Activated CD8-positive, alpha-beta memory T cell treated with anti-CD3 and anti-CD28 coated beads, Interleukin-2, amount 50 U/mL, for 1 hour (primary cell): ENCODE measurements around the gene GSTM2.
A peak's percentile ranks its signal among the peaks of the same experiment; 100 is the strongest.

Experiments used
- DNase-seq: peaks from one replicate; pipeline ENCODE4 v3.0.0-alpha.2; 2020; ENCODE audit errors: extremely low read depth

The GSTM2 gene

DNA sequence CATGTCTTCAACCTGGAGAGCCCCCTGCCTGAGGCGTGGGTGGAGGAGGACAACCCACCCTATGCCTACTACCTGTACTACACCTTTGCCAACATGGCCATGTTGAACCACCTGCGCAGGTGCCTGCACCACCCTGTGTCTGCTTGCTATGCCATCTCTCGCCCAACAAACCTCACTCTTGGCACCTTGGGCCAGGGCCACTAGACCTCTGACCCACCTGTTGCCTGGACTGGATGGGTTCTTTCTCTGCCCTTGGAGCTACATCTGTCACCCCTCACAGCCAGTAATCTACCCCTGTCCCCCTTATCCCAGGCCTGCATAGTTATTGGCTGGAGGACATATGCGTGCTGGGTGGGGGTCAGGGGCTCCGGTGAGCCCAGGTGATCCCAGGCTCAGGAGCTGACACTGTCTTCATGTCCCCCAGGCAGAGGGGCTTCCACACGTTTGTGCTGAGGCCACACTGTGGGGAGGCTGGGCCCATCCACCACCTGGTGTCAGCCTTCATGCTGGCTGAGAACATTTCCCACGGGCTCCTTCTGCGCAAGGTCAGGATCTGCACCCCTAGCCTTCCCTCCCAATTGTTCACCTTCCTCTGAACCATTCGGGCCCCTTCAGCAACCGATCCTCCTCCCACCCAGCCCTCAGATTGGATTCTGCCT lies 38.4 kb upstream of the GSTM2 start:
- no peak for DNase-seq

DNA sequence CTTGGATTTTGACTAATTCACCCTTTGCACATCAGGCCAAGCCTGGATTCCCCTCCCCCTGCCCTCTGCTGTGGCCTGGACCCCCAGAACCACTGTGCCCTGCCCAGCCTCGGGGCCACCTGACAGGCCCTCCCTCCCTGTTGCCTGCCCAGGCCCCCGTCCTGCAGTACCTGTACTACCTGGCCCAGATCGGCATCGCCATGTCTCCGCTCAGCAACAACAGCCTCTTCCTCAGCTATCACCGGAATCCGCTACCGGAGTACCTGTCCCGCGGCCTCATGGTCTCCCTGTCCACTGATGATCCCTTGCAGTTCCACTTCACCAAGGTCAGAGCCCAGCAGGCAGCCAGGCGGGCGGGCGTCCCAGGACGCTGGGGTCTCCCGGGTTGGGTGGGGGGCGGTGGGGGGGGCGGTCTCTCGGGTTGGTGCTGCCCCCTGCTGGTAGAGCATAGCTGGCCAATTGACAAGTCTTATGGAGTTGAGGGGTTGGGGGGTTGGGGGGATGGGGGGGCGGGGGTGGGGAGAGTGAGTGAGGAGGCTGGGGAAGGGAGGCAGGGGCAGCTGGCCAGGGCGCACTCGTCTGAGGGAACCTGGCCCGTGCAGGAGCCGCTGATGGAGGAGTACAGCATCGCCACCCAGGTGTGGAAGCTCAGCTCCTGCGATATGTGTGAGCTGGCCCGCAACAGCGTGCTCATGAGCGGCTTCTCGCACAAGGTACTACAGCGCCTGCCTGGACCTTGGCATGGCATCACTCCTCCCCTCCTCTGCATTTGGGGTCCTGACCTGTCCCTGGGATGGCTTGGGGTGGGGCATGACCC lies 37.6 kb upstream of the GSTM2 start:
- no peak for DNase-seq

DNA sequence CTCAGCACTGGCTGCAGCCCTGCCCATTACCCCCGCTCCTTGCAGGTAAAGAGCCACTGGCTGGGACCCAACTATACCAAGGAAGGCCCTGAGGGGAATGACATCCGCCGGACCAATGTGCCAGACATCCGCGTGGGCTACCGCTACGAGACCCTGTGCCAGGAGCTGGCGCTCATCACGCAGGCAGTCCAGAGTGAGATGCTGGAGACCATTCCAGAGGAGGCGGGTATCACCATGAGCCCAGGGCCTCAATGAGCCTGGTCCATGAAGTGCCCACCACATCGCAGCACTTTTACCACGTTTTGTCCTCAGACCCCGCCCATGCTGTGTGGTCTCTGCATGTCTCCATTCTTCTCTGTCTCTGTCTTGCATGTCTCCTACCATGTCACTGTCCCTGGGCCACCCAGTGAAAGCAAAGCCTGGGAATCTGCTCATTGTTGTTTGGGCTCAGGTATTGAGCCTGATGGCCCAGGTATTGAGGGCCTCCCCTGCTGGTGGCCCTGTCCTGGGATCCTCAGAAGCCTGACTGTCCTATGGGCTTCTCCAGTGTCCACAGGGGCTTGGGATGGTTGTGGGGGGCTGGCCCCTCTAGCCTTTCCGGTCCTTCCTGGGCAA lies 36.9 kb upstream of the GSTM2 start:
- DNase-seq, result no peak

DNA sequence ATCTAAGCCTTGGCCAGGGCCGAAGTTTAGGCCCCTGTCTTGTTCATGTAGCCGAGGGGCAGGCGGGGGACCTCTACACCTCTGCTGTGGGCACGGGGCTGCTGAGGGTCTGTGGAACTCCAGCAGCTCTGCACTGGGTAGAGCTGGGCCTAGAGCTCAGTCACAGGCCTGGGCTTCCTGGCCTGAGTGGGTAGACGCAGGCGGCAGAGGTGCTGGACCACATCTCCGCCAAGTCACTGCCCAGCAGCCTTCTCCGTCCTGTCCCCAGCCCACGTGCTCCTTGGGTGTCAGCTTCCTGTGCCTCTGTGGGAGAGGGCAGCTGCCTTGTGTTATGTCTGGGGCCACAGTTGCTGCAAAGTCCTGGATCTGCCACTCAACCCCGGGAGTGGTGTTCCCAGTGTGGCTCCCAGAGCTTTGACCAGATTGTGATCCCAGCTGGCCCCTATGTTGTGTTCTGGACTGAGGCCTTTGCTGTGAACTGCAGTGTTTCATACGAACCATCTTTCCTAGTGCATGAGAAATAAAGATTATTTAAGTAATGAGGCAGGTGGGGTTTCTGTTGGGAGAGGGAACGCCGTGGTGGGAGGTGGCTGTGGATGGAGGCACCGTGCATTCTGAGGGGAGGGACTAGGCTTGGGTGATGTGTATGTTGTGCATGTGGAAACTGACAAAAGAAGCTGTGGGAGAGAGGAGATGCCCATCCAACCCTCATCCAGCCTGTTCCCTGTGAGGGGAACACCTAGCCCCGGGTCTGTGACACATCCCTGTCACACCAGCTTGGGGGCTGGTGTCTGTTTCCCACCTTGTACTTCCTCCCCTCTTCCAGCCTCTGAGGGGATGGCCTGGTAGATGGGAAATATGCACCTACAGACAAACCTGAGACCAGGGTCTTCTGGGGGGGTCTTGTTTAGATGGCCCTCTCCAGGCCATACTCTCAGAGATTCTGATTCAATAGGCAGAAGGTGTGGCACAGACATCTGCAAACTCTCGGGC lies 36.0 kb upstream of the GSTM2 start:
- DNase-seq, result no peak

DNA sequence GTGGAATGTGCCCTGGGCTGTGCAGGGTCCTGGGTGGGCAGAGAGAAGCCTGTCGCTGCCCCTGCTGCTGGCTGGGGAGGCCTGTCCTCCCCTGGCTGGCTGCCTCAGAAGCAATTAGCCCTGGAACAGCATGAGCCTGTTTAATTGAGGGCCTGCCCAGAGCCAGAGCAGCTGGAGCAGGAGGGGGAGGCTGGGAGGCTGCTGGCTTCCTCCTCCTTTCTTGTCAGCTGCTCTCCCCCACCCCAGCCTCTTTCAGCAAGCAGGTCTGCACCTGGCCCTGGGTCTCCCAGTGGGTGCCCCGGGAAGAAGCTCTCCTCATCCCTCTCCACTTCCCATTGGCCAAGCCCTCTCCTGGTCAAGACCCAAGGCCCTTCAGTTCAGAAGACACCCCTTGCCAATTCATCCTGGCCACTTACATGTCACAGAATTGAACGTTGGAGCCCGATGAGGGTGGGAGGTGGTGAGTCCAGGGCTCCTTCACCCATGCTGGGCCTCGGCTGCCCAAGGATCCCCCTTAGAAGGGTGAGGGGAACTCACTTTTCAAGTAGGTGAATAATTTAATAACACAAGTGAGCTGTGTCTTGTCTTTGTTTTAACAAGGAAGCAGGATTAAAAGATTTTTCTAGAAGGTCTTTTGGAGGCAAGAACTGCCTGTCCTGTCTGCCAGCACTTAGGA lies 35.0 kb upstream of the GSTM2 start:
- no peak for DNase-seq

DNA sequence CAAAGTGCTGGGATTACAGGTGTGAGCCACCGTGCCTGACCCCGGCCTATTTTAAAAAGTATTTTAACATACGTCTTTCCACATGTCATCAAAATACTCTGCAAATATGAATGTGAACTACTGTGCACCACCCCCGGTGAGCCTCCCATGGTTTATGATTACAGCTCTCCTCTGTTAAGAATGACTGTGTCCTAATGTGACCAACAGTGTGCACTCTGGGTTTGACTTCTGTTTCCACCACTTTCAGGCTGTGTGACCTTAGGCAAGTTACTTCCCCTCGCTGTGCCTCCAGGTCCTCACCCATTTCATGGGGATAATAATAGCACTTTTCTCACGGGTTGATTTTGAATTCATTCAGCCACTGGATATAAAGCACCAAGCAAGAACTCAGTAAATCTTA lies 33.6 kb upstream of the GSTM2 start:
- no peak for DNase-seq

DNA sequence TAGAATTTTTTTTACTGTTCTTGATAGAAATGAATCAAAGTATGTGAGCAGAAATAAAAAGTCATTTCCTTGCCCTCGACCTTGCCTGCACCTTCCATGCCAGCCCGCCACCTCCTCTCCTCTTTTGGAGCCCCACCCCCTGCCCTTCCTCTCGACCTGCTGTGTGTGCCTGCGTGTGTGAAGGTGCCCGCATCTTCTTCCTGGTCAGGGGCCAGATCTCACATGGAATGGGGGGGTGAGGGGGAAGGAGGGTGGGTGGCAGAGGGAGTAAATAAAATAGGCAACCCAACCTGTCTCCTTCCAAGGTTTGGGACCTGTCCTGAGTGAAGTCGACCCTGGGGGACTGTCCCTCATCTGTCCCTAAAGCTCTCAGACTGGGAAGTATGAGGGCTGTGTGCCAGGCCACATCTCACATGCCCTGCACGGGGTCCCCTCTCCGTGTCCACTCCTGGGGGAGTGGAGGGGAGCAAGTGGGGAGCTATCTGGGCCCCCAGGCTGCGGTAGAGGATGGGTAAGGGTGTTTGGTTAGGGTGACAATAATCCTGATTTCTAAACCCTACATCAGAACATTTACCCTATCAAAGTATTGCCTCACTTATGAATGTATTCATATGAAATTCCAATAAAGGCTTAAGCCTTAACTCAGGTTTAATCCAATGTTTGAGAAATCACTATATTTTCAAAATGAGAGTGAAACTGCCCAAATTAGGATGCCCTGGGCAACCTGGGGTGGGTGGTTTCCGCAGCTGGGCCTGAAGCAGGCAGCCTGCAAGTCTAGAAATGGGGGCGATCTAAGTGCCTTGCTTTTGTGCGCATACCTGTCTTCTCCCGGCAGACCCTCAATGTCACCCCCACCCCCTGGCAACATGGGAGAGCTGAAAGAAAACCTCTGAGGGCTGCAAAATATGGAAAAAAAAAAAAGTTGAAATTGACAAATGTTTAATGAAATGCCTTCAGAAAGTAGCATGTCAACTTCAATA lies 32.8 kb upstream of the GSTM2 start:
- no peak for DNase-seq

DNA sequence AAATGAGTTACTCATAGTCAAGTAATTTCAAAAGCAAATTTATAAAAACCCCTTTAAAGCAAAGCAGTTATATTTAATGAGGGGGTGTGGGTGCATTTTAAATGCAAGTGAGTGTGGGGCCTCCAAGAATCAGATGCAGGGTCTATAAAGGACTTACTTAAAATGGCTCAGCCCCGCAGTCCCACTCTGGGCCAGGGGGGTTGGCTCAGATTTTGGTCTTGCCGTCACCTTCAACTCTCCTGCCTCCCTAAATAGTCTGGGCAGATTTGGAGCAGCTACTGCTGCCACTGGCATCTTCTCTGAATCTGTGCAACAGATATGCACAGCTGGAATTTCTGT lies 32.0 kb upstream of the GSTM2 start:
- no peak for DNase-seq

DNA sequence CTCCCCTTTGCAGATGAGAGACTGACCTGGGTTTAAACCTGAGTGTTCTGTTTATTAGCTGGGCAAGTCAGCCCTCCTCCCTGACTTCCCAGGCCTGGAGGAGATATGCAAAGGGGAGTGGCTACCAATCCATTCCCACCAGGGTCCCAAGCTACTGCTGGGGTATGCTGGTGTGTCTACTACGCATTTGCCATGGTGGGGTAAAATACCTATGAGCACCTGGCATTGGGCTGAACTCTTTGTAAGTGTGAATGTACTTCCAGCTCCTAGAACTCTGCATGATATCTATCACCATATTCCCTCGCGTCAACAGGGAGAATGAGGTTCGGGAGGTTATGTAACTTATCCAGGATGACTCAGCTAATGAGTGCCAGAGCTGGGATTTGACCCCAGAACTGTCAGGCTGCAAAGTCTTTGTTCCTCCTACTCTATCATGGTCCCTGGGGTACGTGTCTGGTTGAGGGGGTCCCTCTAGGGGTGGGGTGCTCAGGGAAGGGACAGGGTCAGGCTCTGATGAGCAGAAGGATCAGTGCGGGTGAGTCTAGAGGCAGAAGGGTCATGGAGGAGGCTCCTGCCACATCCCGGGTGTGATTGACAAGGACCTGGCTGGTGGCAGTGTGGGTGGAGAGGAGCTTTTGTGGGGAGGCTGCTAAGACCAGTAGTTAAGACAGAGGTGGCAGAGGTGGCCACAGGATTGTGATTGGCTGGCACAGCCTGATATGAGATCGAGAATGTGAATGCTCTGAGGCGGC lies 31.5 kb upstream of the GSTM2 start:
- DNase-seq, result no peak

DNA sequence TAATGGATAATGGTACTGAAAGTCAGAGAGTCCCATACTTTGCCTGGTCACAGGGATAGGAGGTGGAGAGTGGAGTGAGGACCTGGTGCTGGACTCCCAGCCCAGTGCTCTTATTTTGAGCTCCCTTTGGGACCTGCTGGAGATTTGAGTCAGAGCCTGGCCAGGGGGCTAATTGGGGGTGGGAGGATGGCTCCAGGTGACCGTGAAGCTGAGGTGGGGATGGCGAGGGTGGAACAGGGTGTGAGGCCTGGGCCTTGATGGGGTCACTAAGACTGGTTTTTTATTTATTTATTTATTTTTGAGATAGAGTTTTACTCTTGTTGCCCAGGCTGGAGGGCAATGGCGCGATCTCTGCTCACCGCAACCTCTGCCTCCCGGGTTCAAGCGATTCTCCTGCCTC lies 30.4 kb upstream of the GSTM2 start:
- no peak for DNase-seq

DNA sequence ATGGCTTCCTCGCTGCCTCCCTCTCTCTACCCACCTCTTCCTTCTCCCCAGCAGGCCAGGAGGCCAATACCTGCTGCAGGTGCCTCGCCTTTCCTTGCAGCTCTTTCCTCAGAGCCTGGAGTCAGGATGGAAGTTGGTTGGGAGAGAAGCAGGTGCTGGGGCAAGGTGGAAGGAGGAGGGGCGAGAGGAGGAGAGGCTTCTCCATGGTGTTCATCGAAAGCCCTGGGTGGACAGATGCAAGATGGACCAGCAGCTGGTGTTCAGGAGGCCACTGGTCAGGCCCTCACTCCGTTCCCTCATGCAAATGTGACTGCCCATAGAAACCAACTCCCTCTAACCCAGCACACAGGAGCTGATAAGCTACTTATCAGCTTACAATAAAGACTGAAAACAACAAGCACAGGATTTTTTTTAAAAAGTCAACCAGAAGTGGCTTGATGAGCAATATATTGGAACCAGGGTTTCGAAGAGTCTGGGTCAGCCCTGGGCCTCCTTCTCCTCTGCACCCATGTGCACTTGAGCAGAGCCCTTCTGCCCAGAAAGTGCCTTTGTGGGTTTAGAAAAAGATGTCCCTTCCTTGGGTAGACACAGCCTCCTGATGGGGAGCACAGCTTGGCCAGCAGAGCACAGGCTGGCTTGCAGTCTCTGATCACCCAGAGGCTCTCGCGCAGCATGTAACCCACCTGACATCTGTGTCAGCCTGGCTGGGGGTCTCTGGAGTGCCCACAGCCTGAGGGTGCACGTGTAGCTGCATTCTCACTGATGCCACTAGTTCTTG lies 28.6 kb upstream of the GSTM2 start:
- DNase-seq, result no peak

DNA sequence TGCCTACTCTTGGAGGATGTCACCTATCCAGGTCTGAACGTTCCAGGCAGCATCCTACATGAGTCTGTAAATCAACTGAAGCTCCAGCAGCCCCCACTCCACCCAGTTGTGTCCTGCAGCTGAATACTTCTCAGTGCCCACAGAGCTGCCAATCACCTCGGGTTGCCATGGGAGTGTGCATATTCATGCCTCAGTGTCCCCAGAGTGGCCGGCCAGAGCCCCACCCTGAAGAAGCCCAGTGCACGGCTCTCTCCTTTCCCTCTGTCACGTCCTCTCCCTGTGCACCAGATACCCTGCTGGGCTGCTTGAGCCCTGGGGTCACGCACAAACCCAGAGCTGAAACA lies 28.0 kb upstream of the GSTM2 start:
- DNase-seq, result no peak

DNA sequence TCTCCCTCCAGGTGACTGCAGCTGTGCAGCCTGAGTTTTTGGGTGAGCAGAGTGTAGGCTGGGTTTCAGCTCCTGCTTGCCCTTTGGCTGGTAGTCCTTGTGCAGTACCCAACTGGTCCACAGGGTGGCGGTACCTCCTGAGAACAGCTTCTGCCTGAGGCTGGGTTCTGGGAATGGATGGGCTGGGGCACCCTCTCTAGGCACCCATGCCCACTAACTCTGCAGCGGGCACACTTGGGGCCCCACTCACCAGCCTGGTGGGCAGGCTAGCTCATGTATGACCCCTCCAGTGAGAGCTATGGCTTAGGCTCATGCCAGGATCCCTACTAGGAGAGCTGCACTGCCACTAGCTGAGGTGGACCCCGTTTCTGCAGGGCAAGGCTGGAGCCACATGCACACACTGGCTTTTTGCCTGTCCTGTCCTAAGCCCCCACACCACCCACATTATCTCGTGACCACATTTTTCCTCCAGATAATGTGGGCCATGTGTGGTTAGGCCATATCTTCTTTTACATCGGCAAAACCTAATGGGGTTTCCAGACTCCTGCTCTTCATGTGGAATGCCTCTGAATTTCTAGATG lies 27.5 kb upstream of the GSTM2 start:
- DNase-seq, result peak; percentile 64

DNA sequence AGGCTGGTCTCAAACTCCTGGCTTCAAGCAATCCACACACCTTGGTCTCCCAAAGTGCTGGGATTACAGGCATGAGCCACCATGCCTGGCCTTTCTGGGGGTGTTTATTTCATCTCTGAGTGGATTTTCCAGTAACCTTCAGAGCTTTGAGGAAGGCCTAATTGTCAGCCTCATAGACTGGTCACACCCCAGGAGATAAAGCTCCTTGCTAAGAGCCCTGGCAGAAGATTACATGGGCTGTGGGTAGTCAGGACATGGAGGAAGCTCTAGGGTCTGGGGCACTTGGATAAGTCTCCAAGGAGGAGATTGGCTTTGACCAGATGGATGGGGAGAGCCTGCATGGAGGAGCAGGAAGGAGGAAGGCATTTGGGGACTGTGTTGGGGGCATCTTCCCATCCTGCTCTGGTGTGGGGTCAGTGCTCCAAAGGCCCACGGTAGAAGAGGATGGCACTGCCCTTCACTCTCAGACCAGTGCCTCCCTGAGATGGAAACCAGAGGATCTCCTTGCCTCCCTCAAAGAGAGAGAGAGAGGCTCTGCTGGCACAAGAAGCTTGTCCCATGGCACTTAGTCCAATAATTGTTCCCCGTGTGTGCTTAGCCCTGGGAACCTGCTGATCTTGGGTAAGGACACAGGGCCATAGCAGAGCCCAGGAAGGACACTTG lies 26.6 kb upstream of the GSTM2 start:
- no peak for DNase-seq

DNA sequence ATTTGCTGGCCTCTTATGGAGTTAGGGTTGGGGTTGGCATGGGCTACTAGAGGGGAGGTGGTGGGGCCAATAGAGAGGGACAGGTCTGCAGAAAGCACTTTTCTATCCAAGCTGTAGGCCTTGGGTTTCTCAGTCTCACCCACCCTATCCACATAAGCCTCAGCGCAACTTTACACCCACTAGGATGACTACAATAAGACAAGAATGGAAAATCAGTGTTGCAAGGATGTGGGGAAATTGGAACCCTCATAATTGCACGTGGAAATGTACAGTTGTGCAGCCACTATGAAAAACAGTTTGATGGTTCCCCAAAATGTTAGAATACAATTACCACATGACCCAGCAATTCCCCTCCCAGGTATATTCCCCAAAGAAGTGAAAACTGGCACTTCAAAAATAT lies 26.0 kb upstream of the GSTM2 start:
- DNase-seq, result no peak

DNA sequence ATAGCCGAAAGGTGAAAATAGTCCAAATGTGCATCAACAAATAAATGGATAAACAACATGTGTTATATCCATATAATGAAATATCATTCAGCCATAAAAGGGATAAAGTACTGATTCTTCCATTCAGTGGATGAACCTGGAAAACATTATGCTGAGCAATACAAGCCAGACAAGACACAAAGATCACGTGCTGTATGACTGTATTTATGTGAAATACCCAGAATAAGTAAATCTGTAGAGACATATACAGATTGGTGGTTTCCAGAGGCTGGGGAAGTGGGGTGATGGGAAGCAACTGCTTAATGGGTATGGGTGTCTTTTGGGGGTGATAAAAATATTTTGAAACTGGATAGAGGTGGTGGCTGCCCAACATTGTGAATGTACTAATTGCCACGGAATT lies 25.2 kb upstream of the GSTM2 start:
- no peak for DNase-seq

DNA sequence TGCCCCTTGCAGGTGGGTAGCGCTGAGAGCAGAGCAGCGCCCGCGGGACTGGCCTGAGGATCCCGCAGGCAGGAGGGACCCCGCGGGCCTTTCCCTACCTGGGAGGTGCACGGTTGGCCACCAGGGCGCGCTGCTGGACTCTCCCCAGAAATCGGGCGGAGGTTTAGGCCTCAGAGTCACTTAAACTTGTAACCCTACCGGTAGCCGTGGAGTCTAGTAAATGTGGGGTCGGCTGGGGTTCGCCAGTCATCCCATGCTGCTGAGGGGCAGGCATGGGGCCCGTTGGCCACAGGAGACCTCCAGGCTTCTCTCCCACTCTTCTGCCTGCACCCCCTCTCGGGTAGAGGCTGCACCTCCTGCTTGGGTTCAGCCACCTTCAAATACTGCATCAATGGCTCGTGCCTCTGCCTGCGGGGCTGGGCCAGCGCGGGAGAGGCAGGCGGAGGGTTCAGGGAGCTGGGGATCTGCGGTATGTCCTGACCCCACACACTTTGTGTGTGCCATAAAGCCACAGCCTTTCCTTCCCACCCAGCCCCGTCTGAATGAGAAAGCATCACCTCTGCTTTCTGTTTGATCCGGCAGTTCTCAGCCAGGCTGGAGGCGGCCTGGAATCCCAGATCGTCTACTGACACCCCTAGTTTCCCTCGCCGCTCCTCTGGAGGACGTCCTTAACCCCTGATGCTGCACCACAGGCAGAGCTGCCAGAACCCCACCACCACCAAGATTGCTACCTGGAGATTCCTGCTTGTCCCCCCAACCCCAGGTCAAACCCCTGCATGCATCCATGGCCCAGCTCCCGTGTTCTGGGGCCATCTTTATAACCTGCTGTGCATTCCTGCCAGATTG lies 24.2 kb upstream of the GSTM2 start:
- DNase-seq, result peak; percentile 61
